Naive thymus-derived CD4-positive, alpha-beta T cell (primary cell): ENCODE measurements around the gene ATP8A2. TPM values are rescaled to one million over a fixed set of nuclear protein-coding genes. Genes with fewer than 3 reads are reported as not detected.

Source experiments
- ATAC-seq: fragments of 150-1000 bp; cut with Tn5 transposase; 2 replicates; pipeline ENCODE4 v1.10.0; 2021; ENCODE audit warnings: mild to moderate bottlenecking, moderate library complexity
- CTCF ChIA-PET: fragments of 350-600 bp; sonication (Branson Sonifier 250); formaldehyde crosslinking; loops from one replicate; lab custom pipeline; 2021; ENCODE audit warnings: antibody characterized with exemption; lab: Charles Lee
- POLR2A ChIA-PET: fragments of 350-600 bp; sonication (Branson Sonifier 250); formaldehyde crosslinking; loops from one replicate; lab custom pipeline; 2021; ENCODE audit warnings: antibody characterized with exemption, inconsistent platforms; lab: Charles Lee
- DNase-seq, 9 donors: peaks; one replicate each; pipeline versions ENCODE4 v3.0.0 to v3.0.0-alpha.2; 2020 to 2022; ENCODE audit warnings: mixed read lengths in 1 of 9
- H3K27ac ChIP-seq: one replicate; pipeline ENCODE4 v1.7.0; 2013; ENCODE audit warnings: mild to moderate bottlenecking, low read depth, low read length, moderate library complexity
- H3K27me3 ChIP-seq, 2 donors: one replicate each; pipeline ENCODE4 v1.7.0; 2013; ENCODE audit warnings: low read length in 2 of 2, mild to moderate bottlenecking in 2 of 2, moderate library complexity in 2 of 2; ENCODE audit not compliant: control insufficient read depth in 2 of 2, insufficient read depth in 2 of 2
- H3K36me3 ChIP-seq, 3 experiments: 1 replicate in 2 of 3; 2 replicates in 1 of 3; pipeline ENCODE4 v1.7.0; 2013; ENCODE audit warnings: low read length in 3 of 3, mild to moderate bottlenecking in 3 of 3, moderate library complexity in 1 of 3; ENCODE audit not compliant: insufficient read depth in 3 of 3, control insufficient read depth in 2 of 3
- H3K4me1 ChIP-seq, 2 donors: one replicate each; pipeline ENCODE4 v1.7.0; 2013; ENCODE audit warnings: low read length in 2 of 2, mild to moderate bottlenecking in 2 of 2, moderate library complexity in 1 of 2; ENCODE audit not compliant: control insufficient read depth in 2 of 2, insufficient read depth in 2 of 2
- H3K4me3 ChIP-seq: 2 replicates; pipeline ENCODE4 v1.7.0; 2013; ENCODE audit warnings: mild to moderate bottlenecking, low read length
- H3K9me3 ChIP-seq, 3 experiments: 1 replicate in 2 of 3; 2 replicates in 1 of 3; pipeline ENCODE4 v1.7.0; 2013; ENCODE audit warnings: low read length in 3 of 3; ENCODE audit not compliant: control insufficient read depth in 2 of 3
- H3K27ac Mint-ChIP-seq, 9 donors: one replicate each; pipeline ENCODE4 v1.8.0; 2020 to 2022; ENCODE audit warnings: mixed read lengths in 9 of 9, mild to moderate bottlenecking in 8 of 9, moderate library complexity in 5 of 9, inconsistent platforms in 2 of 9
- H3K27me3 Mint-ChIP-seq, 5 donors: one replicate each; pipeline ENCODE4 v1.8.0; 2021 to 2022; ENCODE audit warnings: mixed read lengths in 5 of 5, mild to moderate bottlenecking in 1 of 5
- H3K36me3 Mint-ChIP-seq, 5 donors: one replicate each; pipeline ENCODE4 v1.8.0; 2020 to 2022; ENCODE audit warnings: mixed read lengths in 5 of 5, mild to moderate bottlenecking in 3 of 5, inconsistent platforms in 1 of 5
- H3K4me1 Mint-ChIP-seq, 7 donors: one replicate each; pipeline ENCODE4 v1.8.0; 2020 to 2022; ENCODE audit warnings: mixed read lengths in 7 of 7, mild to moderate bottlenecking in 3 of 7, inconsistent platforms in 1 of 7
- H3K4me3 Mint-ChIP-seq, 10 donors: one replicate each; pipeline ENCODE4 v1.8.0; 2020 to 2022; ENCODE audit warnings: mild to moderate bottlenecking in 10 of 10, mixed read lengths in 10 of 10, moderate library complexity in 6 of 10, inconsistent platforms in 2 of 10
- H3K9me3 Mint-ChIP-seq, 11 donors: one replicate each; pipeline ENCODE4 v1.8.0; 2020 to 2022; ENCODE audit warnings: mixed read lengths in 11 of 11, mild to moderate bottlenecking in 4 of 11, inconsistent platforms in 1 of 11, moderate library complexity in 1 of 11
- intact Hi-C, 2 donors: fragments of 100-400 bp; cut with micrococcal nuclease; formaldehyde crosslinking; loops; one replicate each; pipeline ENCODE4 v1.15.1; 2023
- polyA plus RNA-seq, 2 donors: library from polyadenylated mRNA; unstranded; fragments of 300-500 nt; fragmentation: Illumina TruSeq; gene quantifications; one replicate each; pipeline ENCODE4 v1.2.3, GENCODE V29; 2021
- total RNA-seq, 6 experiments: library from RNA in 5 of 6; stranded (reverse) in 5 of 6; gene quantifications; 1 replicate in 5 of 6; 2 replicates in 1 of 6; pipeline ENCODE4 v1.2.3 and lab custom pipeline; 2021 to 2026

The ATP8A2 gene
- total and polyA plus RNA-seq, 7 experiments from 2014 or later = 0.56 to 2.4 (median 1.2) TPM

- Histone ChIP-seq H3K9me3 (no peaks in the 10 kb centered on the region), H3K4me3 (peak overlapping the region; percentile 12), H3K36me3 (no peaks in the 10 kb centered on the region), H3K27ac (peak overlapping the region; percentile 55), H3K27me3 (no peaks in the 10 kb centered on the region), H3K4me1 (peaks cover 15 to 44% of the 10 kb centered on the region in 2 donors)
- H3K9me3 Mint-ChIP-seq = peaks cover 0 to 13% (median 0%) of the 10 kb centered on the region in 11 donors
- DNase-seq (peak in 8 of 9 donors; percentile 24 to 84 (median 76)), ATAC-seq (peak; percentile 90)
- H3K4me1 Mint-ChIP-seq = peaks cover 36 to 95% (median 79%) of the 10 kb centered on the region in 7 donors
- no peaks in the 10 kb centered on the region for H3K27me3 Mint-ChIP-seq
- intact Hi-C loops = loop anchor here (1.0 to 10.0 kb wide), 10 partner anchors 8 to 350 kb away; partner anchors contain the start of gene RNF6 (in 1 of the 2)
- POLR2A ChIA-PET = interaction anchor here (0.6 to 1.6 kb wide), 7 partner anchors 13 to 177 kb away, joined by 3 to 4 read pairs (median 3); partner anchors contain the start of gene SHISA2
- peak overlapping the region; percentile 57 to 94 (median 87) for H3K27ac Mint-ChIP-seq
- H3K4me3 Mint-ChIP-seq = peak overlapping the region in 9 of 10 donors; percentile 14 to 71 (median 66)
- H3K36me3 Mint-ChIP-seq = peaks cover 0 to 13% (median 4%) of the 10 kb centered on the region in 5 donors
- CTCF ChIA-PET = no interaction called here
Measured at GRCh38 chr13:25874907-25875306, 503.1 kb downstream of the ATP8A2 start.

- Histone ChIP-seq H3K27me3 (no peaks in the 10 kb centered on the region), H3K4me3 (no peak overlapping the region), H3K36me3 (no peaks in the 10 kb centered on the region), H3K4me1 (peaks cover 15 to 53% of the 10 kb centered on the region in 2 donors), H3K27ac (peak overlapping the region; percentile 55), H3K9me3 (no peaks in the 10 kb centered on the region)
- DNase-seq (no peak), ATAC-seq (no peak)
- POLR2A ChIA-PET = interaction anchor here (0.7 to 1.4 kb wide), 4 partner anchors 12 to 175 kb away, joined by 3 read pairs; no protein-coding TSS in a partner anchor
- peak overlapping the region in 8 of 9 donors; percentile 25 to 94 (median 87) for H3K27ac Mint-ChIP-seq
- H3K4me1 Mint-ChIP-seq = peaks cover 33 to 98% (median 82%) of the 10 kb centered on the region in 7 donors
- peaks cover 0 to 13% (median 0%) of the 10 kb centered on the region in 11 donors for H3K9me3 Mint-ChIP-seq
- H3K36me3 Mint-ChIP-seq = peaks cover 0 to 13% (median 4%) of the 10 kb centered on the region in 5 donors
- peak overlapping the region in 6 of 10 donors; percentile 2 to 71 (median 22) for H3K4me3 Mint-ChIP-seq
- intact Hi-C loops = loop anchor here (5.0 to 10.0 kb wide), 3 partner anchors 96 to 349 kb away; partner anchors contain the start of gene RNF6 (in 1 of the 2)
- H3K27me3 Mint-ChIP-seq = no peaks in the 10 kb centered on the region
- CTCF ChIA-PET = interaction anchor here (0.9 to 1.5 kb wide), 2 partner anchors 47 to 175 kb away, joined by 3 to 4 read pairs; no protein-coding TSS in a partner anchor
Measured at GRCh38 chr13:25876247-25876646, 504.5 kb downstream of the ATP8A2 start.

DNA sequence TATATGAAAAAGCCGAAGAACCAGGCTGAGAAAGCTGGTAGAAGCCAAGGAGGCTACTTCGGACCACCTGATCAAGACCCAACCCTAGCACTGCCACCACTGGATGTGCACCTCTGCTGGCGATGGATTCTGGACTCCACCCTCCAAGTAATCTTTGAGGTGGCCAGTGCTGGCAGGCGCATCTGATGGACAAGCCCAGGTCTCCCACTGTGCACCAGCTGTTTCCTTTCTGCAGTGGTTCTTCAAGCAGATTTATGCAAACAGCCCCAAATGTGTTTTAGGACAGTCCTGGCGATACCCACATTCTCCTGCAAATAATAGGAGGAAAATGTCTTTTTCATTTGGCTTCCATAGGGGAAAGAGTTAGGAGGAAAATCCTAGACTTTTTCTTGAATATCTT lies 507.7 kb downstream of the ATP8A2 start:
- DNase-seq = no peak
- no peak overlapping the region for H3K27ac Mint-ChIP-seq
- Histone ChIP-seq H3K36me3 (no peaks in the 10 kb centered on the region), H3K27me3 (no peaks in the 10 kb centered on the region), H3K9me3 (no peaks in the 10 kb centered on the region), H3K27ac (no peak overlapping the region), H3K4me1 (peaks cover 7 to 63% of the 10 kb centered on the region in 2 donors), H3K4me3 (no peak overlapping the region)
- H3K36me3 Mint-ChIP-seq = peaks cover 0 to 2% (median 0%) of the 10 kb centered on the region in 5 donors
- H3K4me3 Mint-ChIP-seq = no peak overlapping the region
- no peak for ATAC-seq
- no peaks in the 10 kb centered on the region for H3K27me3 Mint-ChIP-seq
- ChIA-PET CTCF (no interaction called here), POLR2A (interaction anchor here (1.4 kb wide), 1 partner anchor 9 kb away, joined by 3 read pairs; no protein-coding TSS in a partner anchor)
- intact Hi-C loops = loop anchor here (5.0 to 10.0 kb wide), 3 partner anchors 93 to 345 kb away; partner anchors contain the start of gene RNF6 (in 1 of the 2)
- peaks cover 0 to 6% (median 0%) of the 10 kb centered on the region in 11 donors for H3K9me3 Mint-ChIP-seq
- peaks cover 34 to 98% (median 82%) of the 10 kb centered on the region in 7 donors for H3K4me1 Mint-ChIP-seq

DNA sequence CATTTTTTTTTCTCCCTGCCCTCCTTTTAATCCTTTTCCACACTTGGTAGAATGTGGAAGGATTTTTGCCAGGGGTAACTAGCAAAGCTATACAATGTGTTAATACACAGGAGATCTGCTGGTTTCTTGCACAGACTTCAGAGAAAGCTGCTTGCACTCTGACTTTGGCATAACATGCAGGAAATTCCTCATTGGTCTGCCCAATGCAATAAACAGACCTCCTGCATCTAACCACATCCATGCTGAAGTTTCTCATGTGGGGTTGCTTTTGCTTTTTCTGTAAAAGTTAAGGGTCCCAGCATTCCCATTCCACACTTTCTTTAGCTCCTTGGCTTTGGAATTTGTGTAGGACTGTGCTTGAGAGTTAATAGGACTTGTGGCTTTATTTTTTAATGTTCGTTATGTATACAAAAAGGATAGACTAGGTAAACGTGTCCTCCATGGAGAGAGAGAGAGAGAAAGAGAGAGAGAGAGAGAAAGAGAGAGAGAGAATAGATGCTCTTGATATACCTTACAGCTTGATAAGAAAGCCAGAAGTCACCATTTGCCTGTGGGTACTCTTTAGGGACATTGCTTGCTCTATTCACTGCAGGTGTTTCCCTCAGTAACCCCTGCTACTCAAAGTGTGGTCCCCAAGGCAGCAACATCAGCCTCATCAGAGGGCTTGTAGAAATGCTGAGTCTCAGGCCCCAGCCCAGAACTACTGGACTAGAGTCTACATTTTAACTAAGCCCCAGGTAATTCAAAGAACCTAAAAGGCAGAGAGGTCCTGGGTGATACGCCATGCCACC lies 509.6 kb downstream of the ATP8A2 start:
- Mint-ChIP-seq H3K27me3 (no peaks in the 10 kb centered on the region), H3K36me3 (no peaks in the 10 kb centered on the region), H3K9me3 (peaks cover 0 to 4% (median 0%) of the 10 kb centered on the region in 11 donors), H3K4me1 (peaks cover 27 to 91% (median 73%) of the 10 kb centered on the region in 7 donors), H3K27ac (peak overlapping the region; percentile 8 to 94 (median 76)), H3K4me3 (peak overlapping the region; percentile 8 to 69 (median 60))
- intact Hi-C loops = no loop called here
- H3K27ac ChIP-seq = no peak overlapping the region
- H3K27me3 ChIP-seq = no peaks in the 10 kb centered on the region
- POLR2A ChIA-PET = interaction anchor here (1.9 to 5.7 kb wide), 2 partner anchors 20 to 90 kb away, joined by 8 to 35 read pairs; no protein-coding TSS in a partner anchor
- peaks cover 0 to 46% of the 10 kb centered on the region in 2 donors for H3K4me1 ChIP-seq
- no peaks in the 10 kb centered on the region for H3K36me3 ChIP-seq
- CTCF ChIA-PET = interaction anchor here (0.6 to 1.8 kb wide), 2 partner anchors 9 to 52 kb away, joined by 3 to 6 read pairs; no protein-coding TSS in a partner anchor
- no peaks in the 10 kb centered on the region for H3K9me3 ChIP-seq
- H3K4me3 ChIP-seq = no peak overlapping the region
- DNase-seq (peak in 5 of 9 donors; percentile 22 to 49 (median 47)), ATAC-seq (peak; percentile 28)

DNA sequence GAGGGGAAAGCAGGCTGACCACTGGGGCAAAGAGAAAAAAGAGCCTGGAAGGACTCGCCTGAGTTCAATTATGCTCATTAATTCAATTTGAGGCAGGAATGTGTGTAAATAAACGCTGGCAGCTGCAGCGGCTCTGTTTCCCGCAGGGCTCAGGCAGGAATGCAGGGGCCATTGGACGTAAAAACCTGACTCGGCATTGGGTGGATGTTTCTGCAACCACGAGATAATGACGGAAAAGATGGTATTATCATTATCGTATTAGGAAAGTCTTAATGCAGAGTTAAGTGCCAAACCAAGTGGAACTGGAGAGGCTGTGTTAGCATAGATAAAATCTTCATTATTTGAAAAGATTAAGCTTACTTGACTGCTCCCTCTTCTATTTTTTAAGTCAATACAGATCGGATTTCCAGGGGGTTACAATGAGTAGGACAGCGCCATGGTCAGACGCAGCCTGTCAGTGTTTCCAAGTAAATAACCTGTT lies 510.2 kb downstream of the ATP8A2 start:
- H3K4me3 Mint-ChIP-seq = peak overlapping the region in 7 of 10 donors; percentile 12 to 75 (median 67)

More for the DNA sequence above, 510.2 kb downstream of the ATP8A2 start:
- no peaks in the 10 kb centered on the region for H3K36me3 ChIP-seq
- Mint-ChIP-seq H3K36me3 (no peaks in the 10 kb centered on the region), H3K27ac (peak overlapping the region in 8 of 9 donors; percentile 7 to 94 (median 72)), H3K4me1 (peaks cover 27 to 91% (median 75%) of the 10 kb centered on the region in 7 donors), H3K27me3 (no peaks in the 10 kb centered on the region), H3K9me3 (peaks cover 0 to 4% (median 0%) of the 10 kb centered on the region in 11 donors)
- H3K27me3 ChIP-seq = no peaks in the 10 kb centered on the region
- H3K4me1 ChIP-seq = peaks cover 0 to 46% of the 10 kb centered on the region in 2 donors
- ChIA-PET CTCF (interaction anchor here (0.7 to 1.8 kb wide), 3 partner anchors 52 to 578 kb away, joined by 3 to 6 read pairs (median 4); no protein-coding TSS in a partner anchor), POLR2A (interaction anchor here (1.0 to 5.7 kb wide), 4 partner anchors 9 to 136 kb away, joined by 3 to 35 read pairs (median 6); no protein-coding TSS in a partner anchor)
- DNase-seq (no peak), ATAC-seq (no peak)
- no peak overlapping the region for H3K4me3 ChIP-seq
- no peak overlapping the region for H3K27ac ChIP-seq
- H3K9me3 ChIP-seq = no peaks in the 10 kb centered on the region
- intact Hi-C loops = no loop called here
